NCI-H1048 (cell line): ENCODE measurements around the gene TAS2R50.
"Not testable (repeated sequence)": the region's sequence is repeated elsewhere in the genome, so short reads cannot be mapped to it uniquely, and the experiment has no call there.

Experiments
- DNase-seq: peaks from one replicate; lab custom pipeline; 2025; lab: John Stamatoyannopoulos, UW

Gene TAS2R50, protein sequence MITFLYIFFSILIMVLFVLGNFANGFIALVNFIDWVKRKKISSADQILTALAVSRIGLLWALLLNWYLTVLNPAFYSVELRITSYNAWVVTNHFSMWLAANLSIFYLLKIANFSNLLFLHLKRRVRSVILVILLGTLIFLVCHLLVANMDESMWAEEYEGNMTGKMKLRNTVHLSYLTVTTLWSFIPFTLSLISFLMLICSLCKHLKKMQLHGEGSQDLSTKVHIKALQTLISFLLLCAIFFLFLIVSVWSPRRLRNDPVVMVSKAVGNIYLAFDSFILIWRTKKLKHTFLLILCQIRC

DNA sequence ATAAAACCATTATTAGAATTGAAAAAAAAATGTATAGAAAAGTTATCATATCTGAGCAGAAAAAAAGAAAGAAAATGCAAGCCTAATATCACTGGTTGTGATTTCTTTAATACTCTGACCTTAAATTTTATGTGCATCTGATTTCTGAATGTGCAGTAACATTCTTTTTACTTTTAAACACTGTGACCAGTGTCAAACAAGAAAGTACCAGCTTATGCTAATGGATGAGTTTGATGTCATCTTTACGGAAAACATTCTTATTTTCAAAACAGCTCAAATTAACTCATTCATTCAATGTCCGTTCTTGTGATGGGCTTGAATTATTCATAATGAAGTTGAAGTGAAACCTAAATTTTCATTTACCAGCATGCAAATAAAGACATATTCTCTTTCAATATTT lies at the start of gene TAS2R50:
TSS of gene TAS2R50 (minus strand) at position 101 of the 400 bp plus-strand sequence. CDS start at position 49, 52 bp downstream.
- no peak for DNase-seq

DNA sequence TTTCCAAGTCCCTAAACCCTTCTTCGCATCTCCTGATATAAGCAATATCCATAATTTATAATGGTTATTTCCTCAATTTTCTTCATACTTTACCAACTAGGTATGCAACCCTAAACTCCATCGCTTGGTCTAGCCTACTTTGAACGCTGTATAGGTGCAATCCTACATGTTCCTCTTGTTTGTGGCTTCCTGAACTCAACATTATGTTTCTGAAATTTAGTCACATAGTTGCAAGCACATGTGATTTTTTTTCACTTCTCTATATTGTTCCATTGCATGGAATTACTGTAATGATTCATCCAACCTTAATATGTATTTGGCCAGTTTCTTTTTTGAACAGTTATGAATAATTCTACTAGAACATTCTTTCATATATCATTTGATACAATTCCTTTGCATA lies 47.2 kb upstream of the TAS2R50 start:
- not testable (repeated sequence) for DNase-seq

DNA sequence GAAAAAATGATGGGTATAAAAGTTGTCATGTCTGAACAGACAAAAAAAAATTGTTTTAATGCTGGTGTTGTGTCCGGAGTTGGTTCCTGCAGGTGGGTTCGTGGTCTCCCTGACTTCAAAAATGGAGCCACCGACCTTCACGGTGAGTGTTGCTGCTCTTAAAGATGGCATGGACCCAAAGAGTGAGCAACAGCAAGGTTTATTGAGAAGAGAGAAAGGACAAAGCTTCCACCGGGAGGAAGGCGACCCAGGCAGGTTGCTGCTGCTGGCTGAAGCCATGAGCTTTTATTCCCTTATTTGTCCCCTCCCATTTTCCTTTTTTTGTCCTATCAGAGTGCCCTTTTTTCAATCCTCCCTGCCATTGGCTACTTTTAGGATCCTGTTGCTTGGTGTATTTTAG lies 44.6 kb upstream of the TAS2R50 start, which contains the start of gene TAS2R31:
TSS of gene TAS2R31 (minus strand) at position 101 of the 400 bp plus-strand sequence. CDS start at position 29, 72 bp downstream.
- no peak for DNase-seq

DNA sequence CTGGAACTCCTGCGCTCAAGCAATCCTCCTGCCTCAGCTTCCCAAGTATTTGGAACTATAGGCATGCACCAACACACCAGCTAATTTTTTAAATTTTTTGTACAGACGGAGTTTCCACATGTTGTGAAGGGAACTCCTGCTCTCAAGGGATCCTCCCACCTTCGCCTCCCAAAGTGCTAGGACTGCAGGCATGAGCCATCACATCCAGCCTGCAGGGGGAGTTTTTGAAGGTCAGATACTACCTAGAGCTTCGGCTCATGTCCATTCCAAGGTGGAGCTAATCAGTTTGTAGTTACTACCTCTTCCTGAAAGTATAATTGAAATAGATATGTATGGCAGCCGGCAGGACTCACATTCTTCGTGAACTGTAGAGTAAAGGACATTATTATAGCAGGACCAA lies 39.4 kb upstream of the TAS2R50 start:
- no peak for DNase-seq

DNA sequence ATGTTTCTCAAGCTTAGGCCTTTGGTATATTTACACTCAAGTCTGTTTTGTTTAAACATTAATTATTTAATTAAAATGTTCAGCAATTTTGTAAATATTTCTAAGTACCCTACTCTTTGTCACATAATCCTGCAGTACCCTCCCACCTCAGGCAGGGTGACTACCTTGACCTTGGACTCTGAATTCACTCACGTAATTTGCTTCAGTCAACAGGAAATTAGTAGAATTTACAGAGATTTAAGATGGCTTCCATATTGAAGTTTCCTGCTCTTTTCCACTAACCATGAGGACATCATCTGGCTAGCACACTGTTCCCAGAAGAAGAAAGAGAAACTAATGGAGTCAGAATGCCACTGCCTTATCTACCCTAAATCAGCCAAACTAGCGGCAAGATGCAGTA lies 36.7 kb upstream of the TAS2R50 start:
- peak; percentile 33 for DNase-seq

DNA sequence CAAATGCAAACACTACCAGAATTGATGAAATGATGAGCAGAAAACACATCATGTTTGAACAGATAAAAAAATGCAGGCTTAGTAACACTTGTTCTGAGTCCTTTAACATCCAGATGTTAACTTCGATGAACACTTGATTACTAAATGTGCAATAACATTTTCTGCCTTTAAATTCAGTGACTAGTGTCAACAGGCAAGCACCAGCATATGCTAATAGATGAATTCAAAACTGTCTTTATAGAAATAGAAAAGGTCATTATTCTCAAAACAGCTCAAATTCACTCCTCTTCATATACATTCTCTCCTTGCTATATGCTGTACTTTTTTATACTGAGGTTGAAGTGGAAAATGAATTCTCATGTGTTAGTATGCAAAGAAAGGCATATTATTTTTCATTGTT lies 35.8 kb upstream of the TAS2R50 start, which contains the start of gene TAS2R19:
TSS of gene TAS2R19 (minus strand) at position 101 of the 400 bp plus-strand sequence. CDS start at position 52, 49 bp downstream.
- DNase-seq, result no peak

DNA sequence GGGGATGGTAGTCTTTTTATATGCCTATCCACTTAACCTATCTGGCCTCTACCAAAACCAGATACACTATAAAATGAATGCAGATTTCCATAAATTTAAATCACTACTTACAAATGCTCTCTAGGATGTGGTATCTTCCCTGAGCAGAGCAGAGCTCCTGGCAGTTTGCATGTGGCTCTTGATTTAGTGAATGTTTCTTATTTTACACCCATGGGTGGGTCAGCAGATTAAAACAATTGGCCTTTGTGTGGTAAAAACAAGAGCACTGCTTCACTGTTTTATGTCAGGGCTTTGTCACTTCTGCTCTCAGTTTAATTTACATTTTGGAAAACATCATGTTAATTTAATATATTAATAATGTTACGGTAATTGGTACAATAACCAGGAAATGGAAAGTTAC lies 30.2 kb upstream of the TAS2R50 start:
- DNase-seq, result peak; percentile 49

DNA sequence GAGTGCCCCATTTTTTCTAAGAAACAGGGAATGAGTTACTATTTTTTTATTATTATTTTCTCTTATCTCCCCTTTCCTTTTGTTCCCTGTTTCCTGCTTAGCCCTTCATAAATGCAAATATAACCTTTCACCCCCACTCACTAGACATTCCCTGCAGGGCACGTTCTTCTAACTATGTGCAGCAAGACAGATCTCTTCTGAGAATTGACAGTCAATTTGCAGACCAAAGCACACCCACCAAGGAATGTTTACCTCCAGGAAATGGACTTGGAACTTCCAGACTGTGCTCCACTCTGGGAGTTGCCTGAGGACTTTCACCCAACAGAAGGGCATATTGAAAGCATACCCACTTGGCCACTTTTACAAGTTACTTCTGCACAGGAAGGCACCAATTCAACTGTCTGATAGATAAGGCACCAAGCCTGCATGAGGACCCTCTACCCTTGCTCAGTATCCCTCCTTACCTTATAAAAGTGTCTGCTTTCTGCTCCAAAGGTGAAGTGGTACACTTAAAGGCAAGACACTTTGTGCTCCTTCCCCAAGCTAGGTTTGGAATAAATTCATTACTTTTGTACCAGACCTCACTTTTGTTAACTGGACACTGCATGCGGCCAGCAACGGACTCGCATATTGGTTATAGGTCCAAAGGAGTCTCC lies 29.2 kb upstream of the TAS2R50 start:
- no peak for DNase-seq

DNA sequence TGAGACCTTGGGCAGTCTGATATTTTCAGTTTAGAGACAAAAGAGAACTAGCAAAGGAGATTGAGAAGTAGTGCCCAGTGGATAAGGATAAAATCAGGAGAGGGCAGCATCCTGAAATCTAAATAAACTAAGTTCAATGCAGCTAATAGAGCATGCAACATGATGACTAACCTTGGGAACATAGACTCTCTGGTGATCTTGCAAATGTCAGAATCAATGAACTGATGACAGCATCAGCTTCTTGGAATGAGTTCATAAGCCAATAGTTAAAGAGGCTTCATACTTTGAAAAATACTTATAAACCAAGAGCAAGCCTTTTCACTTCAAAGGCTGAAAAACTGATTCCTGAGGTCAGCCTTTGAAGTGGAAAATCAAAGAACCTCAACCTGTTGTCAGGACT lies 27.5 kb upstream of the TAS2R50 start:
- DNase-seq, result no peak

DNA sequence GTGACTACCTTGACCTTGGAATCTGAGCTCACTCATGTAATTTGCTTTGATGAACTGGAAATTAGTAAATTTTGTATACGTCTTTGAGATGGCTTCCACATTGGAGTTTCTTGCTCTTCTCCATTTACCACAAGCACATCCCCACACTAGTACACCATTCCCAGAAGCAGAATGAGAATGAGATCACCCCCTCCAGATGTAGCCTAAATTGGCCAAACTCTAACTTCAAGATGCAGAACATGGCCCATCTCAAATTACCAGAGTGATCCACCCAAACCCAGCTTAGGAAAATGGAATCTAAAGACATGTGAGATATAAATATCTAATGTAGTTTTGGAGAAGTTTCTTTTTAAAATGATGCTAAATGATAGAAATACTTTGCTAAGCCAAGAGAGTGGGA lies 20.9 kb upstream of the TAS2R50 start:
- no peak for DNase-seq

DNA sequence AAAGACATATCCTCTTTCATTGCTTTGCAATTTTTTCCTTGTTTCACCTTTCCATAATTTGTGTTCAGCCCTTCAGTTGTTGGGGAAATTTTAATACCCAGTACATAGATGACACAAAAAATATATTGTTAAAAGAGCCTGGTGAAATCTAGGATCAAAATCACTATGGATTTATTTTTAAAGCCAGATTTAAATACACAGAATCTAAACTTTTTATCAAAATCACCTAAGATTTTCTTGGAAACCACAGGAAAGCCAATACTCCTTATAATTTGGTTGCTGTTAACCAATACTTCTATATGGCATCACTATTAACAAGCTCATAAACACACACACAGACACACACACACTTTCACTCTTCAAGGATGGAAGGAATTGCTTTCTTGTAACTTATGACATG lies 11.5 kb upstream of the TAS2R50 start, which contains the start of gene TAS2R20:
TSS of gene TAS2R20 (minus strand) at position 101 of the 400 bp plus-strand sequence. CDS start 429 bp downstream, outside the sequence.
- no peak for DNase-seq

DNA sequence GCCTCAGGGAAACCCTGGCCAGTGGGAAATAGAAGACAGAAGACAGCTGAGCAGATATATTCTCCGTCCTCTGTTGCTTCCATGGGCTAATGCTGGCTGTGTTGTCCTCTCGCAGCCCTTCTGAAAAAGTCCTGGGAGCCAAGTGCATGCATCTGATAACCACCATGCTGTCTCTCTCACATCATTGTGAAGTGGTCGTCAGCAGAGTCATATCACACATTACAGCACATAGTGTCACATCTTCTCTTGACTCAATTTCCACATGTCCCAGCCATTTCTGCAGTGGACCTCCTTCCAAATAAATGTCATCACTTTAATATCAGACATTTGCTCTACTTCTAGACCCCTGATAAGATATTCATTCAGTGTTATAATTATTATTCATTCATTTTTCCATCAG lies 7.6 kb upstream of the TAS2R50 start:
- DNase-seq, result no peak

DNA sequence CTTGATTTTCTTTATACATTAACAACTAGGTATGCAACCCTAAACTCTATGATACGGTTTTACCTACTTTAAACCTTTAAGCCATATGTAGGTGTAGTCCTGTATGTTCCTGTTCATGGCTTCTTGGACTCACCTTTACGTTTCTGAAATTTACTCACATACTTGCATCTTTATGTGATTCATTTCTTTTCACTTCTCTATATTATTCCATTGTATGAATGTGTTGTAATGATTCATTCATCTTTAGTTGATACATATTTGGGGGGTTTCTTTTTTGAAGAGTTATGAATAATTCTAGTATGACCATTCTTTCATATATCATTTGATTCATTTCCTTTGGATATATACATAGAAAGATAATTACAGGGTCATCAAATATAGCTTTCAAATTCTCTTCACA lies 2.4 kb upstream of the TAS2R50 start:
- DNase-seq, result no peak

DNA sequence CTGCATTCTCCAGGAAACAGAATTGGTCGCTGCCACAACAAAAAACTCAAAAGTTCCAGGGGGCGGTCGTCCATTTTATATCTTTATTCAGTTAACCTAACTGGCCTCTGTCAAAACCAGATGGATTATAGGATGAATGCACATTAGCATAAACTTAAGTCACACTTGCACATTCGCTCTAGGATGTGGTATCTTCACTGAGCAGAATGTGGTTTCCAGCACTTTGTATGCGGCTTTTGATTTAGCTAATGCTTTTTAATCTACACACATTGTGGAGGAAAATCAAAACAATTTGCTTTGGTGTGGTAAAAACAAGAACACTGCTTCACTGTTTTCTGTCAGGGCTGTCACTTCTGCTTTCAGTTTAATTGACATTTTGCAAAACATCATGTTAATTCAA lies 4.5 kb downstream of the TAS2R50 start:
- DNase-seq, result no peak

DNA sequence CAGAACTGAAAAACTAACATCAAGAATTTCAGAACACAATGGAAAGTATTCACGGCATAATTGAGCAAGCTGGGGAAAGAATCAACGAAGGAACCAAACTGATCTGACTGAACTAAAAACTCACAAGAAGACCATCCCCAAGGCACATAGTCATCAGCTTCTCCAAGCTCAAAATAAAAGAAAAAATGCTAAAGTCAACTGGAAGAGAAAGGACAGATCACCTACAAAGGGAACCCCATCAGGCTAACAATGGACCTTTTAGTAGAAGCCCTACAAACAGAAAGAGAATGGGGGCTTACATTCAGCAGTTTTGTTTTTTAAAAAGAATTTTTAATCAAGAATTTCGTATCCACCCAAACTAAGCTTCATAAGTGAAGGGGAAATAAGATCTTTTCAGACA lies 11.7 kb downstream of the TAS2R50 start:
- DNase-seq, result no peak

DNA sequence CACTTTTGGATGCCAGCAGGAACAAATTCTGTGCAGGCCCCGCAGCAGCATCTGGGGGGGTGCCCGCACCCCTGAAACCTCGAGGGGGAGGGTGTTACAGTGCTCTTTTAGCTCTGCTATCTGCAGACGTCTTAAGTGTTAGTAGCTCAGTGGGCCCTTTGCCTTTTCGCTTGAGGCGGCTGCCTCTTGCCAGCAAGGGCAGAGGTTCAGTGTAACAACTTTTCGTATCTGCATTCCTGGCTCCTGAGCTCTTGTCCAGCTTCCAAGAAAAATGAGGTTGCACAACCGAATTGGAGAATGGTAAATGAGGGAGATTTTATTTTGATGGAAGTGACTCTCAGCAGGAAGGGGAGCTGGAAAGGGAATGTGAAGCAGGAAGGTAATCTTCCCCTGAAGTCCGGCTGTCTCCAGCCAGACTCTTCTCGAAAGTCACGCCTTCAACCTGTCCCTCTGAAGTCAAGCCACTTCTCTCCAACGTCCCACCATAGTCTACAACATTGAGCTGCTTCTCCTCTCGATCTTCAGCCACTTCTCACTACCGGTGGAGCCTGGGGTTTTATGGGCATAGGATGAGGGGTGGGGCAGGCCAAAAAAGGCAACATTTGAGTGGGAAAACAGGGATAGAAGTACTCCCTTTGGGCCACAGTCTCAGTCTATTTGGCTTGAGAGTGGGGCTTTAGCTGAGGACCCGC lies 17.8 kb downstream of the TAS2R50 start:
- no peak for DNase-seq

DNA sequence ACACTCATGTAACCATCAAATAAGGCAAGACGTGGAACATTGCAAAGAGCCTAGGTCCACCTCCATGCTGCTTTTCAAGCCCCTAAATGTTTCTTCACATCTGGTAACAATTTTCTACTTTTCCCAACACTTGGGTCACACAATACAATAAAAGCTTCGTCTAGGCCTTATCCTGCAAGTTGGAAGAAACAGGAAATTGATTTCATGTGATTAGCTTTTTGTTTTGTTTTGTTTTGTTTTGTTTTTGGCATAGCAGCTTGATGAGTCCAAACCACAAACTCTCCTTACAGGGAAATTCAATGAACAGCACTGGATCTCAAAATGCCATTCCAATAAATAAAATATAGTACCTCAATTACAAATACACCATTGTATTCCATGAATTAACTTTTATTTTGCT lies 19.3 kb downstream of the TAS2R50 start:
- DNase-seq, result no peak

DNA sequence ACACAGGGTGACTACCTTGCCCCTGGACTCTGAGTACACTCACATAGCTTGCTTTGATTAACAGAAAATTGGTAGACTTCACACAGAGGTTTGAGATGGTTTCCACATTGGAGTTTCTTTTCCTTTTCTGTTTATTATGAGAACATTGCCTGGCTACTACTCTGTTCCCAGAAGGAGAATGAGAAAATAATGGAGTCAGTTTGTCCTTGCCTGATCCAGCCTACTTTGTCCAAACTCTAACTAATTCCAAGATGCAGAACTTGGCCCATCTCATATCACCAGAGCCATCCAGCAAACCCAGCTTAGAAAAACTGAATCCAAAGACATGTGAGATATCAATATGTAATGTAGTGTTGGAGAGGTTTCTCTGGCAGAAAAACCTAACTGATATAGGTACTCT lies 20.4 kb downstream of the TAS2R50 start:
- DNase-seq, result no peak

DNA sequence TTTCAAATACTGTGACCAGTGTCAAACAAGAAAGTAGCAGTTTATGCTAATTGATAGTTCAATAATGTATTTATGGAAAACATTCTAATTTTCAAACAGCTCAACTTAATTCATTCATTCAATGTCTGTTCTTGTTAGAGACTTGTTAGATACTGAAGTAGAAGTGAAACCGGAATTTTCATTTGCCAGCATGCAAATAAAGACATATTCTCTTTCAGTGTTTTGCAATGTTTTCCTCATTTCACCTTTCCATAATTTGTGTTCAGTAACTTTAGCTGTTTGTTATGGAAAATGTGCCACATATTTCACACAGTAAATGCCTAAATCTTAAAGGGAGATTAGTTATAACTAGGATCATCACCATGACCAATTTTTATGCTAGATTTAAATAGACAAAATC lies 21.2 kb downstream of the TAS2R50 start:
- DNase-seq, result no peak

DNA sequence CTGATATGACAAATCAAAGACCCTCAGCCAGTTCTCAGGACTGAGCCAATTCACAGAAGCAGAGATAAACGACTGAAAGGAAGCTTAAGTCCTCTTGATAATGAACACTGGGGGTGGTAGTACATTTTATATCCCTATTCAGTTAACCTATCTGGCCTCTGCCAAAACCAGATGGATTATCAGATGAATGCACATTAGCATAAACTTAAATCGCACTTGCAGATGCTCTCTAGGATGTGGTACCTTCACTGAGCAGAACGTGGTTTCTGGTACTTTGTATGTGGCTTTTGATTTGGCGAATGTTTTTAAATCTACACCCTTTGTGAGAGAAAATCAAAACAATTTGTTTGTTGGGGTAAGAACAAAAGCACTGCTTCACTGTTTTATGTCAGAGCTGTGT lies 26.5 kb downstream of the TAS2R50 start:
- DNase-seq, result no peak

DNA sequence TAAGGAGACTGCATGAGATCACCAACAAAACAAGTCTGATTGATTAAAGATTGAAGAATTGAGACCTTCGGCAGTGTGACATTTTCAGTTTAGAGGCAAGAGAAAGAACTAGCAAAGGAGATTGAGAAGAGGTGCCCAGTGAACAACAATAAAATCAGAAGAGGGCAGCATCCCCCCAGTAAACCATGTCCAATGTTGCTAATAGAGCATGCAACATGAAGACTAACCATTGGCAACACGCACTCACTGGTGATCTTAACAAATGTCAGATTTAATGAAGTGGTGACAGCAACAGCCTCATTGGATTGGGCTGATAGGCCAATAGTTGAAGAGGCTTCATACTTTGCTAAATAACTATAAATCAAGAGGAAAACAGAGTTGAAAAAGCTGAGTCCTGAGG lies 26.9 kb downstream of the TAS2R50 start:
- no peak for DNase-seq

DNA sequence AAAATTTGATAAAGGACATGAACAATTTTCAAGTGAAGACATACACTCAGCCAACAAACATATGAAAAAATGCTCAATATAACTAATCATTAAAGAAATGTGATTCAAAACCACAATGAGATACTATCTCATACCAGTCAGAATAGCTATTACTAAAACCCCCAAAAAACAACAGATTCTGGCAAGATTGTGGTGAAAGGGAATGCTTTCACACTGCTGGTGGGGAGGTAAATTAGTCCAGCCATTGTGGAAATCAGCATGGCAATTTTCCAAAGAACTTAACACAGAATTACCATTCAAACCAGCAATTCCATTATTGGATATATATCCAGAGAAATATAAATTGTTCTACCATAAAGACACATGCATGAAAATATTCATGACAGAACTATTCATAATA lies 29.0 kb downstream of the TAS2R50 start:
- no peak for DNase-seq

DNA sequence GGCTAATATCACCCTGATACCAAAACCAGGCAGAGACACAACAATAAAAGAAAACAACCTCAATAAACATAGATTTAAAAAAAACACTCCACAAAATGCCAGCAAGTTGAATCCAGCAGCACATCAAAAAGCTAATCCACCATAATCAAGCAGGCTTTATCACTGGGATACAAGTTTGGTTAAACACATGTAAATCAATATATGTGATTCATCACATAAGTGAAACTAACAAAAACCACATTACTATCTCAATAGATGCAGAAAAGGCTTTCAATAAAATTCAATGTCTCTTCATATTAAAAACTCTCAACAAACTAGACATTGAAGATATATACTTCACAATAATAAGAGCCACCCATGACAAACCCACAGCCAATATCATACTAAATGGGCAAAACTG lies 30.6 kb downstream of the TAS2R50 start:
- no peak for DNase-seq
